Dedifferentiated amniotic fluid mesenchymal stem cell (primary cell): Measurements from ENCODE around the gene MVK.

Experiments
- DNase-seq: peaks from one replicate; pipeline ENCODE4 v3.0.0-alpha.2; 2016; ENCODE audit errors: extremely low spot score

Gene MVK

DNA sequence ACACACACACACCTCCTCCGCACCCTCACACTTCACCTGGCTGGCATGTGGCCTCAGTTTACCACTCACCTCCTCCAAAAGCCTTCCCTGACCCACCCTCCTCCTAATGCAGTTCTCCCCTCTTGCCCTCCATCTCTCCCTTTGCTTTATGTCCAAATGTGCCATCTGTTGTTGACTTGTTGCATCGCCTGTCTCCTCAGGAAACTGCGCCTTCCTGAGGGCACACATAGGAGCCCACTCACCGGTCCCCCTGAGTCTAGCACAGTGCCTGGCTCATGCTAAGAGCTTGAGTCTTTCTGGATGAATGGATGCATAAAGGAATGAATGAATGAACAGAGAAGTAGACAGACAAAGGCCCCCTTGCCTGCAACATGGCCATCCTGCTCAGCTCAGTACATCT lies 34.0 kb downstream of the MVK start:
- no peak for DNase-seq

DNA sequence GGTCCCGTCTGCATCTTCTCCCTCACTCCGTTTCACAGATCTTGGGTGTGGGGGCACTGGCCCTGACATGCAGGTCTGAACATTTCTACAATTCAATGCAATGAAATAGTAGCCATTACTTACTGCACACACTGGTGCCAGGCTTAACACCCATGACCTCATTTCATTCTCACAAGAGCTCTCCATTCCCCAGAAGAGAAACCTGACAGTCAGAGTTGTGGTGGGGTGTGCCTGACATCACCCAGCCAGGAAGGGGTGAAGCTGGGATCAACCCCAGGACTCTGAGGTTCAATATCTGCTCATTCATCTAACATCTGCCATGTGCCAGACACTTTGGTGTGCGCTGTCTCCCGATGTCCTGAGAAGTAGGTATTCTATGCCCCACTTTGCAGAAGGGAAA lies 34.7 kb downstream of the MVK start:
- no peak for DNase-seq

DNA sequence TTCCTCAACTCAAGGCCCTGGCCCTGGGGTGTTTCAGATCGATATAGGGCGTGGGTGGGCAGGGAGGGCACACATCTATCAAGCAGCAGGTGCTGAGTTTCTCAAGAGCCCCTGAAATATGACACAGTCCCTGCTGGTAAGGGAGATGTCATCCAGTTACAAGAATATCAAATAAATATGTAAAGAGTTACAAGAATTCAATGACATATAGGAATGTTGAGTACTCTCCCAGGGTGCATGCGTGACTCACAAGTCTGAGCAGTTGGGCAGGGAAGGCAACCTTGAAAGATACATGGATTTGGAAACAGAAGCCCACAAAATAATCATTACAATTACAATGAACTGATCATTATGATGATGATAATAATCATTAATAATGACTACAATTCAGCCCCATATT lies 35.2 kb downstream of the MVK start:
- no peak for DNase-seq

DNA sequence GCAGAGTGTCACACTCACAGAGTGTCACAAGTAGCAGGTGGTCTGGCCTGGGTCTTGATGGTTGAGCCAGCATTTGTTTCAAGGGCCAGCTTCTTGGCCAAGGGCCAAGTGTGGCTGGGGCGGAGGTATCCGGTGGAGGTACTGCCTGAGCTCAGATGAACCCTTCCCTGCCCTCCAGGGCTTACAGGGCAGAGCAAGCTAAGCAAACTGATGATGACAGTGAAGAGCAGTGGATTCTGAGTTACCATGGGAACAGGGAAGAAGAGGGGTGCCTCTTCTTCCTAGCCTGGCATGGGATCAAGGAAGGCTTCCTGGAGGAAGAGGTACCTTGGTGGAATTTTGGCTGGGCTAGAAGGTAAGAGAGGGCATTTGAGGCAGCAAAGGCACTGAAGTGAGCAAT lies 35.7 kb downstream of the MVK start:
- no peak for DNase-seq

DNA sequence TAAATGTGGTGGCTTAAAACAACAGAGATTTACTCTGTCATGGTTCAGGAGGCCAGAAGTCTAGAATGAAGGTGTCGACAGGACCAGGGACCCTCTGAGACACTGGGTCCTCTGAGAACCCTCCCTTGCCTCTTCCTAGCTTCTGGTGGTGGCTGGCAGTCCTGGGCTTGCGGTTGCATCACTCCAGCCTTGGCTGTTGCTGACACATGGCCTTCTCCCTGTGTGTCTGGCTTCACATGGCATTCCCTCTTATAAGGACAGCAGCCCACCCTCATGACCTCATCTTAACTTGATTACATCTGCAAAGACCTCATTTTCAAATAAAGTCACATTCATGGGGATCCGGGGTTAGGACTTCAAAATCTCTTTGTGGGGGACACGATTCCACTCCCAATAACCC lies 36.9 kb downstream of the MVK start:
- DNase-seq, result no peak

DNA sequence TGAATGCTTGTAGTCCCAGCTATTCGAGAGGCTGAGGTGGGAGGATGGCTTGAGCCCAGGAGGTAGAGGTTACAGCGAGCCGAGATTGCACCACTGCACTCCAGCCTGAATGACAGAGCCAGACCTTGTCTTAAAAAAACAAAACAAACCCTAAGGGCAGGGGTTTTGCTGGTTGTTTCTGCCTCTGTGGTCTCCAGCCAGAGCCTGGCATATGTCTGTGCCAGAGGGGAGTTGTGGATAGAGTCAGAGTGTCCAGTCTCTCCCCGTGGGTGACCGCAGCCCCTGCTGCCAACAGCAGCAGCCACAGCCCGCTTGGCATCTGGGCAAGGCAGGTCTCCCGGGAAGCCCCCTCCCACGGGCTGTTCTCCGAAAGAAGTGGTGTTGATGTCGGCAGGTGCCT lies 37.6 kb downstream of the MVK start:
- no peak for DNase-seq

DNA sequence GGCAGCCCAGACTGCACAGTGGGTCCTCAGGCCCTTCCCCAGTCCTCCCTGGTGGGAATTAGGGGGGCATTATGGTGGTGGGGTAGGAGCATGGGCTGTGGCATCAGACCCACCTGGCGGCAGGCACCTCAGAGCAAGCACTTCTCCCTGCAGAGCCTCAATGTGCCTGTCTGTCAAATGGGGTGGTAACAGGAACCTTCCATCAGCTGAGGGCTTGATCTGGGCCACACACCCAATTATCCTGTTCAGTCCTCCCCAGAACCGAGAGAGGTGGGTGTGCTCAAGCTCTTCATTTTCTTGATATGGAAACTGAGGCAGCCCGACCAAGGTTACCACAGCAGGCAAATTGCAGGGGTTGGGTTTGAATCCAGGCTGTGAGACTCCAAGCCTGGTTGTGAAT lies 38.4 kb downstream of the MVK start:
- DNase-seq, result no peak

DNA sequence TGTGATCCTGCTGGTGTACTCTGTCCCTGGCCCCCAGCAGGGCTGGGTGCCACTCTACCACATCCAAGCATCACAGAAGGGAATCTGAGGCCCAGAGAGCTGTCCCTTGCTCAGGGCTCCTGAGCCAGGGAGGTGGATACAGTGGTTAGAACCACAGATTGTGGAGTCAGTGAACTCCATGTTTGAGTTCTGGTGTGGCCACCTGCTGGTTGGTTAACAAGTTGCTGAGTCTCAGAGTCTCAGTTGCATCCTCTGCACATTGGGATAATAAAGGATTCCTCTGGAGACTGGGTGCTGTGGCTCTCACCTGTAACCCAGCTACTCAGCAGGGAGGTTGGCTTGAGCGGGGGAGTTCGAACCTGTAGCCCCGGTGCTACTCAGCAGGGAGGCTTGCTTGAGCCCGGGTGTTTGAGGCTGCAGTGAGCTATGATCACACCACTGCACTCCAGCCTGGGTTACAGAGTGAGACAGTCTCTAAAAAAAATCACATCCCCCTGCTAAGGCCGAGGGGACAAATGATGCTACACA lies 39.4 kb downstream of the MVK start:
- DNase-seq, result no peak

DNA sequence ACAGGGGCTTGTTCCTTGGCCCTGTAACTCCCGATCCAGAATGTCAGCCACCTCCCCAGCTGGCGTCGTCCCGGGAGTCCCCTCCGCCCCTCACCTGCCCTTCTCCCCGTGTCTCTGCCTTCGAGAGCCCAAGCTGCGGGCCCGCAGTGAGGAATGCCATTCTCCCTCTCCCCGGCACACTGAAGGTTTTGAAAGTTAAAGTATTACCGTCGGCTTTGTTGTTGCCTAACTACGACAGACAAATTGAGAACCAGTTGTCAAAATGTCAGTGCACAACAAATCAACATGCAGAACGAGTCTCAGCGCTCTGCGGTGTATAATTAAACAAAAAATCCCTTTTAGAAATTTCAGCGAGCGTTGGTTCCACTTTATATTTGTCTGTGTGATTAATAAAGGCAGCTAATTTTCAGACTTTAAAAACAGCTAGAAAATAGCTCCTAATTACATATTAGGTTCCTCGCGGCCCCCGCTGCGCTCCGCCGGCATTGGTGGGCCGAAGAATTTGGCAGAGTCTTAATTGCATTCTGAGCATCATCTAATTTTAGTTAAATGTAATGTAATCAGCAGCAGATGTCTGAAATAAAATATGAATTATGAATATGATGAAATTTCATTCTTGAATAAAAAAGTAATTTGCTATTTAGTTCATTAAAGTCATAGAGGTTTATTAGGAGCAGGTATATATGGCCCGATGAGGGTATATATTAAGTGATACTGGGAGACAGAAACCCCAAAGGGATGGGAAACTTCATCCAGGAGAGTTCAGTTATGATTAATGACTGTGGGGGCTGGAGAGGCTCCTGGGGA lies 40.3 kb downstream of the MVK start:
- DNase-seq, result no peak

DNA sequence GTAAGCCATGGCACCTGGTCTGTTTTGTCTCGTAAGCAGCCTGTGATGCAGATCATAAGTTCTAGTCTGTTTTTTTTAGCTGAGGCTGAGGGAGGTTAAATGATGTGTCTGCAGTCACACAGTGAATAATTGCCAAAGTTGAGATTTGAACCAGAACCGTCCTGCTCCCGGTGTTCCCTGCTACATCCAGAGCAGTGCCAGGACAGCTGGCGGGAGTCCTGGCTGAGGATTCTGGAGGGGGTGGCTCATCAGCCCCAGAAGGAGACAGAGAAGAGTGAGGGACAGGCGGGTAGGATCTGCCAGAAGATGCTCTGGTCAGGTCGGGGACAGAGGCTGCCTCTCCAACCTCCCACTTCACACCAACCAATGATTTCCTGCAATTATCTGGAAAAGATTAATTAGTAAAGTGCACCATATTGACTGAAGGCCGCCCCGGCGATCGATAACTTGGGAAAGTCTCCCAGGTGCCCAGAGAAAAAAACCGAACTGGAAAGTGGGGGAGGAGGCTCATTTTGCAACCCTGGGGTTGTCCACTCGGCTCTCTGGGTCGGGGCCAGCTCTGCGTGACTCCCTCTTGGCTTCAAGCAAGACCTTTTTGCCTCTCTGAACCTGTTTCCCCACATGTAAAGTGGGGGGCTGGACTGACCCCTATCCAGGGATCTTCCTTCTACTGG lies 42.1 kb downstream of the MVK start:
- DNase-seq, result no peak

DNA sequence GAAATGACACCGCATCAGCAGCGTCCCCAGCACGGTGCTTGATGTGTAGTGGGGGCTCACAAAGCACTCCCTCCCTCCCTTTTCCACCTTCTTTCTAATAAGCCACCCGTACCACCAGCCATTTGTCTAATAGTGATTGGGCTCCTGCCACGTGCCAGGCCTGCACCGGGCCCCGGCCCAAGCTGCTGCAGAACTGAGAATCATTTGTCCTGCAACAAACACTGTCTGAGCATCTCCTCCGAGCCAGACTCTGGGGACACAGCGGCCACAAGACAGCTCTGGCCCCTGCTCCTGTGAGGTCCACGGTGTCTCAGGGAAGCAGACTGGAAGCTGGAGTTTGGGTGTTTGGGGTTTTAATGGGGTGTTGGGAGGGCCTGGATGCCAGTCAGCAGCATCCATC lies 43.9 kb downstream of the MVK start:
- no peak for DNase-seq

DNA sequence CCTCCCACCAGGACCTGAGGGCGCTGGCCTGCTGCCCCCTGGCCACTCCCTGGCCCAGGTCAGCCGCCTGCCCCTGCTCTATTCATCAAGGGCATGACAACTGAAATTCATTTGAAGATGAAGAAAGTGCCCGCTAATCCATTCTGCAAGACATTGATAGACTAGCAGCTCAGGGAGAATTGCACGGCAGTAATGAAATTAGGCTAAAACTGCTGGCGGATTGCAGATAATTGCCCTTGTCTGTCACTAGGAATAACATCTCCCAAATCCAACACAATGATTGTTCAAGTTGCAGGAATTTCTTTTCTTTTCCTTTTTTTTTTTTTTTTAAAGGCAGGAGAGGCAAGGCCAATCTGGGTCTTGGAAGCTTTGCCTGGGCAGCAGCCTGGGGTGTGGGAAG lies 44.5 kb downstream of the MVK start:
- DNase-seq, result no peak

DNA sequence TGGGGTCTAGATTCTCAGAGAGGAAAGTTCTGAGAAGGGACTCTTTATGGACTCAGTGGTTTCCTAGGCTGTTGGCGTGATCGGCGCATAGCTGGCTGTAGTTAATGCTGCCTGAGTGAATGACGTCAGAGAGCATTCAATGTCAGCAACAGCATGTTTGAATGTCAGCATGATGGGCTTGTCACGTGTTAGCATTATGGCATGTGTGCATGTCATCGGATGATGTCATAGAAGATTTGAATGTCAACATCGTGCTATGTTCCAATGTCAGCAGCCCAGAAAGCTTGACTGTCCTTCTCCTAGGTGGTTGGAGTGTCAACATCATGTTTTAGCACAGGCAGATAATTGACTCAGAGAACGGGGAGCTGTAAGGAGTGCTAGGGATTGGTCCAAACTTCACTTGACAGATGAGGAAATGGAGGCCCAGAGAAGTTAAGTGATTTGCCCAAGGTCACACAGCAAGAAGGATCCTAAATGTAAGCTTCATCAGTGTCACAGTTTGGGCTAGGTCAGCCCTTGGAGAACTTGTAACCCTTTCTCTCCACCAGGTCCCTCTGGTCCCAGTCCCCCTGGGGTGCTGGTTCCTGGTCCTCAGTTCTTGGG lies 45.5 kb downstream of the MVK start:
- DNase-seq, result no peak

DNA sequence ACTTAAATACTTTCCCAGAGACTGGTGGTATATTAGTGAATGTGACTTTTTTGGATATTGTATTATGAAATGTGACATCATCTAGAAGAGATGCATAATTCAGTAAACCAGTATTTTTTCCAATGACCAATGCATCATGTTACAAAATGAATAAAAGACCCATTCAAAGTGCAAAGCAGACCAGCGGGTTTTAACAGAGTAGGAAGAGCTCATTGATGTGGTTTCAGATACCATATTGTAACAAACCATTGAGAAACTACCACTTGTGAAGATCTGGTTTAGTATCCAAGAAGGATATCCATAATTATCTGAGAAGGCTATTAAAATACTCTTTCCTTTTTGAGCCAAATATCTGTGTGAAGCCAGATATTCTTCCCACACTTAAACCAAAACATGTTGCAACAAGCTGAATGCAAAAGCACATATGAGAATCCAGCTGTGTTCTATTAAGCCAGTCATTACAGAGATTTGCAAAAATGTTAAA lies 47.7 kb downstream of the MVK start:
- peak; percentile 40 for DNase-seq

DNA sequence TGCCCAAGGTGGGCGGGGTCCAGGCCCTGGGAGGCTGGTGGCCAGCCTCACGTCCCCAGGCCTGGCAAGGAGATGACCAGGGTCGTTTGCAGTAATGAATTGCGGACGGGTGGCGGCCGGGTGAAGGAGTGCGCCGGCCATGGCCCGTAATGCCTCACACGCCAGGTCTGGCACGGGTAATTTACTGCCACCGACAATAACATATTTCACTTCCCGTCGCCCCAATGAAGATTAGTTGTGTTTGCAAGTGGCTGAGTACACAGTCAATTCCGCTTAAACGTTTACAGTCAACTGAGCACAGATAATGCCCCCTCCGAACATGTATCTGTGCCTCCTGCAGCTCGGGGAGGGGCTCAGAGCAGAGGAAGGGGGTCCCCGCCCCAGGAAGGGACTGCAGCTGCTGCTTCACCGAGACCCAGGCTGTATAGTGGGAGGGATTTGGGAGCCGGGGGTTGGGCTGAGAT lies 48.3 kb downstream of the MVK start:
- no peak for DNase-seq

DNA sequence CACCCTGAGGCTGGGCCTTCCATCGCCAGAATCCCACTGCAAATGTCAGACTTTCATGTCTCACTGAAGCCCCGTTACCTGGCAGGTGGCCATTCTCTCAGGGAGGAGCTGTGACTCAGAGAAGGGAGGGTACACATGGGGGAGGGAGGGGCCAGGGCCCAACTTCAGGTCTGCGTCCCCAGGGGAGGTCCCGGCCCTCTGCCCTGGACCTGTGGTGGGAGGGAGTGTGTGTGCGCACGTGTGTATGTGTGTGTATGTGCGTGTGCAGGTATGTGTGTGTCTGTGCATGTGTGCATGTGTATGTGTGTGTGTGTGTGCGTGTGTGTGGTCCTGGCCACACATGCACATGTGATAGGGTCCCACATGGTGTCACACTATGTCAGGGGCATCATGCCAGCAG lies 50.9 kb downstream of the MVK start:
- DNase-seq, result no peak

DNA sequence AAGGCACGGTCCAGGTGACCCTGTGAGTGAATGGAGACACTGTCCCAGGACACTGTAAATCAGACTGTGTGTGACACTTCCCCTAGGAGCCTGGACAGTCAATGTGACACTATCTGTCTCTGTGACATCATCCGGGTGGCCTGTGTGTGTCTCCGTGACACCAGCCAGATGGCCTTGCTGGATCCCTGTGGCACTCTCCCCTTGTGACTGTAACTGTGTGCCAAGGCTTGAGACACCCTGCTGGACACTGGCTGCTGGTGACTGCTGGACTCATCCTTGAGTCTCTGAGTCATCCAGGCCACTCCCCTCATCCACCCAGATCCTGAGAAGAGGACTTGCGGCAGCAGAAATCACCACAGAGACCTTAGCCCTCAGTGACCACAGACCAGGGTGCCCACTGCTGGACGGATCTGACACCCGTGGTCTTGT lies 51.6 kb downstream of the MVK start:
- no peak for DNase-seq

DNA sequence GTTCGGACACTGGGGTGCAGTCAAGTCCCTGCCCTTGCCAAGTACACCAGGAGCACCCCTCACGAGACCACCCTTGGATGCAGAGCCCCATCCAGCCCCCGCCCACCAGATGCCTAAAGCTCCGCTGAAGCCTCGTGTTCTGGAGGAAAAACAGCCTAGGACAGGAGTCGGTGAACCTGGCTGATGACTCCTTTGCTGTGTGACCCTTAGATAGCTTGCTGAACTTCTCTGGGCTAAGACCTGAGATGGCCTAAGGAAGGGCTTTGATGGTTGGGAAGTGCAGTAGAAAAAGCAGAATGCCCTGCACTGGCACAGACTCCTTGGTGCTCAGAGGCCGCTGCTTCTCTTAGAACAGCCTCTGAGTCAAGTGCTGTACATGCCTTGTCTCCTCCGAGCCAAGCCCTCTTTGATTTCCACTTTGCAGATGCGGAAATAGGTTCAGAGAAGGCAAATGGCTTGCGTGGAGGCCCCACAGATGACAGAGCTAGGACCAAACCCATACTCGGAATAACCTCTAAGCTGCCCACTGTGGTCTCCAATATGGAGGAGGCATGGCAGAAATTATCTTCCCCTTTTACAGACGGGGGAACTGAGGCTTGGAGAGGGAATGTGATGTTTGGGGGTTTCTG lies 52.3 kb downstream of the MVK start:
- no peak for DNase-seq

DNA sequence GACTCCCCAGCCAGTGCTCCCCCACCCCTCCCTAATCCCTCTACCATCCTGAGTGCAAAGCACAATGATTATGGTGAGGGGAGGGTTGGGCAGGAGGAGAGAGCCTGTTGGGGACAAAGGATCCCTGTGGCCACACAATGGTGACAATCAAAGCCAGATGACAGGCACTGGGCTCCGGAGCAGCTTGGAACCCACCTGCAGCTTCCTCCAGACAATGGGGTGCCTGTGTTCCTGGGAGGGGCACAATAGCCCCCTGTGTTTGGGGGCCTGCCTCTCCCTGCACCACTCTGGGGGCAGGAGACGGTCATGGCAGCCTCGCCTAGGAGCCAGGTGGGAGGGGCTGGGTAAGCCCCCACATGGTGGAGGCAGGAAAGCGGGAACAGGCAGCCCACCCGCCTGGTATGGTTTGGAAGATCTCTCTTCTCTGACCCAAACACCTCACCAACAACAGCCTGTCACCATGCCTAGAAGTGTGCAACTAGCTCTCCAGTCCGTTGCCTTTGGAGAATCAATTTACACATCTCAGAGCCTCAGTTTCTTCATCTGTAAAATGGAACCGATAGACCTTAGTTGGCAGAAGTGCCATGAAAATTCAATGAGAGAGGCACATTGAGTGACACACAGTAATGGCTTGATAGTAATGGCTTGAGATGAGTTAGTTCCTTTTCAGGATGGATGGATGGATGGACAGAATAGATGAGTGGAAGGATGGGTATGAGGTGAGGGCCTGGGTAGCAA lies 53.0 kb downstream of the MVK start:
- no peak for DNase-seq

DNA sequence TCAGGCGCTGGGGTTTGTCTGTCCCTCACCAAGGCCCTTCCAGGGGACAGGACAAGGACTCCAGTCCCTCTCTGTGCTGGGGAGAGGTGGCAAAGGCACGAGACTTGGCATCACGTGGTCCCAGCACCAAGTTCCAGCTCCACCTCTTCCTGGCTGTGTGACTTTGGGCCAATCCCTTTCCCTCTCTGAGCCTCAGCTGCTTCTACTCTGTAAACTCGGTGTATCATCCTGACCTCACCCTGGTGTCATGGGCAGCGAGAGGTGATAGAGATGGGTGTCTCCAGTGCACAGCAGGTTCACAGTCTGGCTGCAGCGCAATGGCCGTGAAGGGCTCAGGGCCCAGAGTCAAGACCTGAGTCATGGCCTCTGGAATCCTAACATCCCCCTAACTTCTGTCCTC lies 54.0 kb downstream of the MVK start:
- no peak for DNase-seq

DNA sequence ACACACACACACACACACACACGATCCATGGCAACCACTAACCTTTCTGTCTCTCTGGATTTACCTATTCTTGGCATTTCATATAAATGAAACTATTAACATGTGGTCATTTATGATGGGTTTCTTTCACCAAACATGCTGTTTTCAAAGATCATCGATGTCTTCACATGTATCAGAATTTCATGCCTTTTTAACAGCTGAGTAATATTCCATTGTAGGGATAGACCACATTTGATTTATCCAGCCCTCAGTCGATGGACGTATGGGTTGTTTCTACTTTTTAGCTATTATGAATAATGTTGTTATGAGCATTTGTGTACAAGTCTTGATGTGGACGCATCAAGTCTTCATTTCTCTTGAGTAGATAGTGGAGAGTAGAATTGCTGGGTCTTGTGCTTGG lies 56.5 kb downstream of the MVK start:
- DNase-seq, result no peak

DNA sequence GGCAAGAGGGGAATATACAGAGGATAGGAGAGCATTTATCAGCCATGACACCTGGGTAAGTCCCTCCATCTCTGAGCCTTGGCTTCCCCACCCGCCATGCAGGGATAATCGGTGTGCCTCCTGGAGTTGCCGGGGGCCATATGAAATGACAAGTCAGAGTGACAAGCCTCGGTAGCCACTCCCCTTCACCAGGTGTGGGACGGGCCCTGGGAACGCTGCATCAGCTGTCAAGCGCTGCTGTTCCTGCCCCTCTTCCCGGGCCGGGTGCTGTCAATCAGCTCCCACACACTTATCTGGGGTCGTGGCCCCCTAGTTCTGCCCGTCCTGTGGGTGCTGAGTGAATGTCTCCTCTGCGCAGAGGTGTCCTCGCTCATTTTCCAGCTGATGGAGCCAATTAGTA lies 57.2 kb downstream of the MVK start:
- no peak for DNase-seq
